ENCODE results near the gene DPH1. TPM values are rescaled to one million over a fixed set of nuclear protein-coding genes. Genes with fewer than 3 reads are reported as not detected.

Gene DPH1
- total RNA-seq, 2 donors from 2014 or later, result 31.1 to 48.3 TPM

DNA sequence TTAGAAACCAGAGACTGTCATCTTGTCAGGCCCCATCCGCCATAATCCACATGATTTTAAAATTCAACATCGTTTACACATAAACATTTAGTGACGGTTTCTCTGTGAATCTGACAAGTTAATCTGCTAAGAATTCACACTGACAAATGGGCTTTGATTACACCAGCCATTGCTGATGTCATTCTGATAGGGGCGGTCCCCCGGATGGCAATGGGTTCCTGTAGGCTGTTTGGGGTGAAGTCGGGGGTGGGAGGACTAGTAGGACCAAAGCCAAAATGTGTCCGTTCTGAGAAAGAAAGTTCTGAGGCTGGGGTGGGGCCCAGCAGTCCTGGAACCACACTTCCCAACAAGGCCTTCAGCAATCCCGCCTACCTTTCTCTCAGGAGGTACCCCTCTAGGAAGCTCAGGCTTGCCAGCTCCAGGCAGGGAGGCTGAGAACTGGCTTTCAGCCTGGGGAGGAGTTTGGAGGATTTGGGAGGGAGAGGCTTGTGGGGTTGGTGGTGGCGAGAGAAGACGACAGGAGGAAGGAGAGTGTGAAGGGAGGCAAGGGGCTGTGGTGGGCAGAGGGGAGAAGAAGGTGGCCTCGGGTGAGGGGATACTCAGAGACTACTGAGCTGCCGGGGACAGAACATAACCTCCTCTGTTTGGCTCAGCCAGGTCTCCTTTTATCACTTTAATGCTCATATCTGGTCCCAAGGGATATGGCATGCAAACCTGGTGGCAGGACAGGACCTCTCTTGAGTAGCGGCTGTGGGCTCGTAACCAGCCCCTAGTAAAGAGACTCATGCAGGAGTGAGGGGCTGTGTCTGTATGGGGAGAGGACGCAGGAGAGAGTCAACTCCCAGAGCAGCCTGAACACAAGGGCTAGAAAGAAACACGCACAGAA, 33.6 kb downstream of the DPH1 start:
- Histone ChIP-seq H3K27me3 (ENCODE audit: control insufficient read depth, insufficient read depth, low read length, poor library complexity, severe bottlenecking) (peaks cover 30% of the 10 kb centered on the region), H3K27ac (ENCODE audit: low read depth, low read length) (no peak overlapping the region), H3K4me3 (ENCODE audit: low read length) (no peak overlapping the region), H3K9me3 (ENCODE audit: control insufficient read depth, low read length) (no peaks in the 10 kb centered on the region), H3K36me3 (ENCODE audit: control insufficient read depth, insufficient read depth, low read length) (peaks cover 80% of the 10 kb centered on the region), H3K9ac (ENCODE audit: extremely low read depth, low read length, poor library complexity, severe bottlenecking) (no peak overlapping the region), H3K4me1 (ENCODE audit: control insufficient read depth, insufficient read depth, low read length) (peaks cover 10% of the 10 kb centered on the region)
- peaks cover 29% of the 10 kb centered on the region for H3K4me1 Mint-ChIP-seq
- peaks cover 57% of the 10 kb centered on the region for H3K36me3 Mint-ChIP-seq (ENCODE audit: low read depth)
- H3K27ac Mint-ChIP-seq, result no peak overlapping the region
- WGBS, 2 experiments (ENCODE audit: insufficient coverage in 1 of 2, insufficient read length in 1 of 2), result 84 to 92% methylated on average over 14 to 16 of the region's 16 CpGs
- peaks cover 33% of the 10 kb centered on the region for H3K27me3 Mint-ChIP-seq (ENCODE audit: insufficient read depth)
- no peak overlapping the region for H3K4me3 Mint-ChIP-seq
- no peaks in the 10 kb centered on the region for H3K9me3 Mint-ChIP-seq
- TF ChIP-seq, protein P1, sequence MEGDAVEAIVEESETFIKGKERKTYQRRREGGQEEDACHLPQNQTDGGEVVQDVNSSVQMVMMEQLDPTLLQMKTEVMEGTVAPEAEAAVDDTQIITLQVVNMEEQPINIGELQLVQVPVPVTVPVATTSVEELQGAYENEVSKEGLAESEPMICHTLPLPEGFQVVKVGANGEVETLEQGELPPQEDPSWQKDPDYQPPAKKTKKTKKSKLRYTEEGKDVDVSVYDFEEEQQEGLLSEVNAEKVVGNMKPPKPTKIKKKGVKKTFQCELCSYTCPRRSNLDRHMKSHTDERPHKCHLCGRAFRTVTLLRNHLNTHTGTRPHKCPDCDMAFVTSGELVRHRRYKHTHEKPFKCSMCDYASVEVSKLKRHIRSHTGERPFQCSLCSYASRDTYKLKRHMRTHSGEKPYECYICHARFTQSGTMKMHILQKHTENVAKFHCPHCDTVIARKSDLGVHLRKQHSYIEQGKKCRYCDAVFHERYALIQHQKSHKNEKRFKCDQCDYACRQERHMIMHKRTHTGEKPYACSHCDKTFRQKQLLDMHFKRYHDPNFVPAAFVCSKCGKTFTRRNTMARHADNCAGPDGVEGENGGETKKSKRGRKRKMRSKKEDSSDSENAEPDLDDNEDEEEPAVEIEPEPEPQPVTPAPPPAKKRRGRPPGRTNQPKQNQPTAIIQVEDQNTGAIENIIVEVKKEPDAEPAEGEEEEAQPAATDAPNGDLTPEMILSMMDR (conservative IDR thresholded peaks at IDR 0.05), result no peak
- DNase-seq, result no peak

DNA sequence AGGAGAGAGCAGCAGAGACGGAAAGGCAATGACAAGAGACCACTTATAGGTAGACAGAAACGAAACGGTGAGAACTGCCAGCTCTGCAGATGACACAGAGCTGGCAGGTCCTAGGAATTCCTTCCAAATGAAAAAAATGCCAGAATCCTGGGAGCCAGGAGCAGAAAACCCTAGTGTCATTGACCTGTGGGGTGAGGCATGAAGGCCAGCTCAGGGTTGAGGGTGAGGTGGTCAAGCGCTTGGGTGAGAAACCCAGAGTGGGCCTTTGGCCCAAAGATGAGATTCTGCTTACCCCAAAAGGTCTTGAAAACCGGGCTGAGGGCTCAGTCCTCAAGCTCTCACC, 34.2 kb downstream of the DPH1 start:
- Histone ChIP-seq H3K27me3 (ENCODE audit: control insufficient read depth, insufficient read depth, low read length, poor library complexity, severe bottlenecking) (peaks cover 24% of the 10 kb centered on the region), H3K4me3 (ENCODE audit: low read length) (no peak overlapping the region), H3K4me1 (ENCODE audit: control insufficient read depth, insufficient read depth, low read length) (peaks cover 10% of the 10 kb centered on the region), H3K27ac (ENCODE audit: low read depth, low read length) (no peak overlapping the region), H3K9ac (ENCODE audit: extremely low read depth, low read length, poor library complexity, severe bottlenecking) (no peak overlapping the region), H3K36me3 (ENCODE audit: control insufficient read depth, insufficient read depth, low read length) (peaks cover 86% of the 10 kb centered on the region), H3K9me3 (ENCODE audit: control insufficient read depth, low read length) (no peaks in the 10 kb centered on the region)
- TF ChIP-seq, protein P1 (conservative IDR thresholded peaks at IDR 0.05), result no peak
- H3K27ac Mint-ChIP-seq, result no peak overlapping the region
- peaks cover 60% of the 10 kb centered on the region for H3K36me3 Mint-ChIP-seq (ENCODE audit: low read depth)
- H3K27me3 Mint-ChIP-seq (ENCODE audit: insufficient read depth), result peaks cover 28% of the 10 kb centered on the region
- H3K9me3 Mint-ChIP-seq, result no peaks in the 10 kb centered on the region
- no peak for DNase-seq
- 76 to 80% methylated on average over 5 of the region's 5 CpGs for WGBS, 2 experiments (ENCODE audit: insufficient coverage in 1 of 2, insufficient read length in 1 of 2)
- peaks cover 29% of the 10 kb centered on the region for H3K4me1 Mint-ChIP-seq
- no peak overlapping the region for H3K4me3 Mint-ChIP-seq

DNA sequence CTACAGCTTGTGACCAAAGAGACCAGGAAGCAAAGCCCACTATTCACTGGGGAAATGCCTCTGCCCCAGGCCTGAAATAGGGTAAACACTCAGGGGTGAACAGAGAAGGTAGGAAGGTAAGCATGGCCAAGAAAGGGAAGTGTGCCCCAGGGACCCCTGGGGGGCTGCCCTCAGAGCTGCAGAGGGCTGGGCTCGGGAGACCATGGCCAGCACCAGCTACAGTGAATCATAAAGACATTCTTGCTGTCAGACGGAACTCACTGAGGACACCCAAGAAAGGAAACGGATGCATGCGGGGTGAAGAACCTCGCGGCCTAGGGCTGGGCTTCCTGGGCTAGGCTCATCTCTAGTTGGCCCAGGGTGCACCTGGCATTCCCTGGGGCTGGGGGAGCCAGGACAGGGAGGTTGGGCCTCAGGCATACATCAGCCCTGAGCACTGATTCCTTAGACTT, 34.6 kb downstream of the DPH1 start:
- no peak overlapping the region for H3K27ac ChIP-seq (ENCODE audit: low read depth, low read length)
- peaks cover 62% of the 10 kb centered on the region for H3K36me3 Mint-ChIP-seq (ENCODE audit: low read depth)
- peaks cover 24% of the 10 kb centered on the region for H3K27me3 Mint-ChIP-seq (ENCODE audit: insufficient read depth)
- TF ChIP-seq, protein P1 (conservative IDR thresholded peaks at IDR 0.05), result no peak
- peaks cover 90% of the 10 kb centered on the region for H3K36me3 ChIP-seq (ENCODE audit: control insufficient read depth, insufficient read depth, low read length)
- H3K4me3 ChIP-seq (ENCODE audit: low read length), result no peak overlapping the region
- no peak overlapping the region for H3K4me3 Mint-ChIP-seq
- no peaks in the 10 kb centered on the region for H3K9me3 Mint-ChIP-seq
- H3K9me3 ChIP-seq (ENCODE audit: control insufficient read depth, low read length), result no peaks in the 10 kb centered on the region
- H3K27me3 ChIP-seq (ENCODE audit: control insufficient read depth, insufficient read depth, low read length, poor library complexity, severe bottlenecking), result peaks cover 19% of the 10 kb centered on the region
- 90 to 94% methylated on average over 6 of the region's 6 CpGs for WGBS, 2 experiments (ENCODE audit: insufficient coverage in 1 of 2, insufficient read length in 1 of 2)
- no peak for DNase-seq
- H3K9ac ChIP-seq (ENCODE audit: extremely low read depth, low read length, poor library complexity, severe bottlenecking), result no peak overlapping the region
- H3K27ac Mint-ChIP-seq, result peak overlapping the region; percentile 45
- peaks cover 27% of the 10 kb centered on the region for H3K4me1 Mint-ChIP-seq
- peaks cover 10% of the 10 kb centered on the region for H3K4me1 ChIP-seq (ENCODE audit: control insufficient read depth, insufficient read depth, low read length)

Measured in endodermal cell (in vitro differentiated cells).